Activated CD4-positive, alpha-beta T cell treated with anti-CD3 and anti-CD28 coated beads for 36 hours (primary cell): Measurements from ENCODE around the gene PLPPR3. TPM values are rescaled to one million over a fixed set of nuclear protein-coding genes. Genes with fewer than 3 reads are reported as not detected.

Experiments used
- ATAC-seq: fragments of 200-7000 bp; cut with Tn5 transposase; one replicate; pipeline ENCODE4 v1.10.0; 2021; ENCODE audit warnings: mild to moderate bottlenecking, moderate library complexity
- CTCF ChIA-PET: fragments of 350-600 bp; sonication (Branson Sonifier 250); formaldehyde crosslinking; loops from one replicate; lab custom pipeline; 2021; ENCODE audit warnings: antibody characterized with exemption; lab: Charles Lee
- POLR2A ChIA-PET: fragments of 350-600 bp; sonication (Branson Sonifier 250); formaldehyde crosslinking; loops from one replicate; lab custom pipeline; 2021; ENCODE audit warnings: antibody characterized with exemption, inconsistent platforms; lab: Charles Lee
- DNase-seq: peaks from one replicate; pipeline ENCODE4 v3.0.0-alpha.2; 2020
- H3K27ac Mint-ChIP-seq: one replicate; pipeline ENCODE4 v1.8.0; 2021; ENCODE audit warnings: mixed read lengths
- H3K27me3 Mint-ChIP-seq: one replicate; pipeline ENCODE4 v1.8.0; 2021; ENCODE audit warnings: mixed read lengths
- H3K36me3 Mint-ChIP-seq: one replicate; pipeline ENCODE4 v1.8.0; 2021; ENCODE audit warnings: low read depth, mixed read lengths
- H3K4me1 Mint-ChIP-seq: one replicate; pipeline ENCODE4 v1.8.0; 2021; ENCODE audit warnings: mixed read lengths
- H3K4me3 Mint-ChIP-seq: one replicate; pipeline ENCODE4 v1.8.0; 2021; ENCODE audit warnings: mild to moderate bottlenecking, moderate library complexity, mixed read lengths
- H3K9me3 Mint-ChIP-seq: one replicate; pipeline ENCODE4 v1.8.0; 2021; ENCODE audit warnings: low read depth, mixed read lengths
- intact Hi-C, 2 experiments: fragments of 100-400 bp; cut with DNase I in 1 of 2; cut with micrococcal nuclease in 1 of 2; formaldehyde crosslinking; loops; one replicate each; pipeline versions ENCODE4 v1.14.2 to v1.15.1; 2022 to 2024; cut with DNase I, micrococcal nuclease
- total RNA-seq, 2 experiments: library from RNA; stranded (reverse); gene quantifications; one replicate each; pipeline ENCODE4 v1.2.3, GENCODE V29; 2021

Gene PLPPR3
- total RNA-seq, 2 experiments from 2014 or later: not detected

DNA sequence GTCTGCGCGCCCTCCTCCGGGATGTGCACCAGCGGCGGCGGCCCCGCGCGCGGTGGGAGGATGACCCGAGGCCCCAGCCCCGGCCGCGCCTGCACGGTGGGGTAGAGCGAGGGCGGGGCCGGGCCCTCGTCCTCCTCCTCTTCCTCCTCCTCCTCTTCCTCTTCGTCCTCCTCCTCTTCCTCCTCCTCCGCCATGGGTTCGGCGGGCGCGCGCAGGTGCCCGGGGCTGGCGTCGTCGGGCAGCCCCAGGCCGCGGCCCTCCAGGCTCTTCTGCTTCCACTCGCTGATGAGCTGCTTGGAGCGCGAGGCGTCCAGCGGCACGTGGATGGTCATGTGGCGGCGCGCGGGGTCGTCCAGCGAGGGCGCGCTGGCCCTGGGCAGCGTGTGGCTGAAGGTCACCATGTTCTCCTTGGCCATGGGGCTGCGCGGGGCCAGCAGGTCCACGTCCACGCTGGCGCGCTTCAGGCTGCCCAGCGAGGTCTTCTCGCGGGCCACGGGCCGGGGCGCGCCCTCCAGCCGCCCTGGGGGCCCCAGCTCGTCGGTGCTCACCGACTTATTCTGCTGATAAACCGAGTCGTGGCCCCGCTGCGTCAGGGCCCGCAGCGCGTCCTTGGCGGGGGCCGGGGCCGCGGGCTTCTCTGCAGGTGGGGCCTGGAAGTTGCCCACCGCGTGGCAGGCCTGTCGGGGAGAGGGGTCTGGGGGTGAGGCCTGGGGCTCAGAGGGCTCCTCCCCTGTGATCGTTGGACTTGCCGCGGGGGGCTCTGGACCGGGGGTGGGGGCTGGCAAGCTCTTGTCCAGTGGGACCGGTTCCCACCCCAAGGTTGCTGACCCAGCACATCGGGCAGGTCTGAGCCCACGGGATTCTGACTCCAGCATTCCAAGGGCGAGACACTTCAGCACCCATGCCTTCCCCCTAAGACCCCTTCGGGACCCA is 8.3 kb downstream of the PLPPR3 start:
- no peak overlapping the region for H3K27ac Mint-ChIP-seq
- ATAC-seq (peak; percentile 12), DNase-seq (no peak)
- no peak overlapping the region for H3K4me3 Mint-ChIP-seq
- intact Hi-C loops: loop anchor here in 1 of 2 experiments (2.0 kb wide), 1 partner anchor 13 kb away; no protein-coding TSS in a partner anchor
- H3K9me3 Mint-ChIP-seq: no peaks in the 10 kb centered on the region
- no peaks in the 10 kb centered on the region for H3K27me3 Mint-ChIP-seq
- H3K36me3 Mint-ChIP-seq: peaks cover 41% of the 10 kb centered on the region
- H3K4me1 Mint-ChIP-seq: no peaks in the 10 kb centered on the region
- POLR2A ChIA-PET: interaction anchor here (0.7 to 0.8 kb wide), 2 partner anchors 11 to 12 kb away, joined by 3 read pairs; no protein-coding TSS in a partner anchor
- CTCF ChIA-PET: no interaction called here

DNA sequence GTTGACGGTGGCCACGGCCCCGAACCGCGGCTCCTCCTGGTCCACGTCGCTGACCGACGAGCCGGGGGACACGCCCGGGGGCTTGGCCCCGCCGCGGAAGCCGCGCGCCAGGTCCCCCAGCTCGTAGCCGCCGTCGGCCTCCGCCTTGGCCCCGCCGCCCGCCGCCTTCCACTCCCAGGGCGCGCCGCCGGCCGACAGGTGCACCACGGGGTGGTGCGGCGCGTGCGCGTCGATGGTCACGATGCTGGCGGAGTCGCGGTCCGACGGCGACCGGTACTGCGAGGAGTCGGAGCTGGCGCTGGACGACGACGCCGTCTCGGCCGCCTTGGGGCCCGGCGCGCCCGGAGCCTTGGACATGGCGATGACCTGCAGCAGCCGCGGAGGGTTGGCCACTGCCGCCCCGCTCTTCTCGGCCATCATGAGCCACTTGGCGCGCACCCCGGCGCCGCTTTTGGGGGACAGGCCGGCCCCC is 9.0 kb downstream of the PLPPR3 start:
- no peaks in the 10 kb centered on the region for H3K9me3 Mint-ChIP-seq
- H3K4me3 Mint-ChIP-seq: no peak overlapping the region
- CTCF ChIA-PET: no interaction called here
- intact Hi-C loops: no loop called here
- no peaks in the 10 kb centered on the region for H3K4me1 Mint-ChIP-seq
- POLR2A ChIA-PET: no interaction called here
- DNase-seq: no peak
- no peak overlapping the region for H3K27ac Mint-ChIP-seq
- H3K36me3 Mint-ChIP-seq: peaks cover 45% of the 10 kb centered on the region
- no peaks in the 10 kb centered on the region for H3K27me3 Mint-ChIP-seq
- ATAC-seq: no peak

DNA sequence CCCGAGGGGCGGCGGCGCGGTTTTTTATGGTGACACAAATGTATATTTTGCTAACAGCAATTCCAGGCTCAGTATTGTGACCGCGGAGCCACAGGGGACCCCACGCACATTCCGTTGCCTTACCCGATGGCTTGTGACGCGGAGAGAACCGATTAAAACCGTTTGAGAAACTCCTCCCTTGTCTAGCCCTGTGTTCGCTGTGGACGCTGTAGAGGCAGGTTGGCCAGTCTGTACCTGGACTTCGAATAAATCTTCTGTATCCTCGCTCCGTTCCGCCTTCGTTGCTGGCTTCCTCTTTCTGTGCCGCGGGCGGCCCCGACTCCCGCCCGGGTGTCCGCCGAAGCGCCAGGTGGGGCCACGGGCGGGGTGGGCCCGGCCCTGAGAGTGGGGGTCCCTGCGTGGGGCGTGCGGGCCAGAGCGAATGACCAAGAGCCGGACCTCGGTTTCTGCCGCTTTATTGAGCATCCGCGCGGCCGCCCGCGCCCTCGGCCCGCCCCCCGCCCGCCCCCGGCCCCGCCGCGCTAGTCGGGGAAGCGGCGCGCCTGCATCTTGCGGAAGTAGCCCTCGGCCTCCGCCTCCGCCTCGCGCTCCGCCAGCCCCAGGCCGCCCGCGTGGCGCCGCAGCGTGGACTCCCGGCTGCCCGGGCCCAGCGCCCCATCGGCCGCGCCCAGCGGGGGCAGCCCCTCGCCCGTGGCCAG is 9.6 kb downstream of the PLPPR3 start:
- Mint-ChIP-seq H3K9me3 (no peaks in the 10 kb centered on the region), H3K27me3 (no peaks in the 10 kb centered on the region), H3K27ac (no peak overlapping the region), H3K4me3 (no peak overlapping the region), H3K4me1 (no peaks in the 10 kb centered on the region), H3K36me3 (peaks cover 50% of the 10 kb centered on the region)
- intact Hi-C loops: no loop called here
- CTCF ChIA-PET: no interaction called here
- POLR2A ChIA-PET: no interaction called here
- ATAC-seq (no peak), DNase-seq (no peak)

DNA sequence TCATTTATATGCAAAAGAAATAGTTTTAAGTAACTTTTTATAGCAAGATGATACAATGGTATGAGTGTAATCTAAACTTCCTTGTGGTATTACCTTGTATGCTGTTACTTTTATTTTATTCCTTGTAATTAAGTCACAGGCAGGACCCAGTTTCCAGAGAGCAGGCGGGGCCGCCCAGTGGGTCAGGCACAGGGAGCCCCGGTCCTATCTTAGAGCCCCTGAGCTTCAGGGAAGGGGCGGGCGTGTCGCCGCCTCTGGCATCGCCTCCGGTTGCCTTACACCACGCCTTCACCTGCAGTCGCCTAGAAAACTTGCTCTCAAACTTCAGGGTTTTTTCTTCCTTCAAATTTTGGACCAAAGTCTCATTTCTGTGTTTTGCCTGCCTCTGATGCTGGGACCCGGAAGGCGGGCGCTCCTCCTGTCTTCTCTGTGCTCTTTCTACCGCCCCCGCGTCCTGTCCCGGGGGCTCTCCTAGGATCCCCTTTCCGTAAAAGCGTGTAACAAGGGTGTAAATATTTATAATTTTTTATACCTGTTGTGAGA is 10.2 kb downstream of the PLPPR3 start:
- Mint-ChIP-seq H3K9me3 (no peaks in the 10 kb centered on the region), H3K4me3 (no peak overlapping the region), H3K36me3 (peaks cover 56% of the 10 kb centered on the region), H3K27me3 (no peaks in the 10 kb centered on the region), H3K4me1 (no peaks in the 10 kb centered on the region), H3K27ac (no peak overlapping the region)
- DNase-seq (no peak), ATAC-seq (no peak)
- CTCF ChIA-PET: no interaction called here
- POLR2A ChIA-PET: no interaction called here
- intact Hi-C loops: no loop called here

DNA sequence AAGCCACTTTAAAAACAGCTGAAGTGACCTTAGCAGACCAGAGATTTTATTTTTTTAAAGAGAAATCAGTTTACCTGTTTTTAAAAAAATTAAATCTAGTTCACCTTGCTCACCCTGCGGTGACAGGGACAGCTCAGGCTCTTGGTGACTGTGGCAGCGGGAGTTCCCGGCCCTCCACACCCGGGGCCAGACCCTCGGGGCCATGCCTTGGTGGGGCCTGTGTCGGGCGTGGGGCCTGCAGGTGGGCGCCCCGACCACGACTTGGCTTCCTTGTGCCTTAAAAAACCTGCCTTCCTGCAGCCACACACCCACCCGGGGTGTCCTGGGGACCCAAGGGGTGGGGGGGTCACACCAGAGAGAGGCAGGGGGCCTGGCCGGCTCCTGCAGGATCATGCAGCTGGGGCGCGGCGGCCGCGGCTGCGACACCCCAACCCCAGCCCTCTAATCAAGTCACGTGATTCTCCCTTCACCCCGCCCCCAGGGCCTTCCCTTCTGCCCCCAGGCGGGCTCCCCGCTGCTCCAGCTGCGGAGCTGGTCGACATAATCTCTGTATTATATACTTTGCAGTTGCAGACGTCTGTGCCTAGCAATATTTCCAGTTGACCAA is 10.8 kb downstream of the PLPPR3 start:
- H3K27ac Mint-ChIP-seq: no peak overlapping the region
- no peak for ATAC-seq
- ChIA-PET POLR2A (interaction anchor here (1.1 kb wide), 1 partner anchor 10 kb away, joined by 3 read pairs; no protein-coding TSS in a partner anchor), CTCF (no interaction called here)
- H3K27me3 Mint-ChIP-seq: no peaks in the 10 kb centered on the region
- H3K36me3 Mint-ChIP-seq: peaks cover 52% of the 10 kb centered on the region
- no peaks in the 10 kb centered on the region for H3K9me3 Mint-ChIP-seq
- no peak overlapping the region for H3K4me3 Mint-ChIP-seq
- no peaks in the 10 kb centered on the region for H3K4me1 Mint-ChIP-seq
- intact Hi-C loops: no loop called here
- no peak for DNase-seq

DNA sequence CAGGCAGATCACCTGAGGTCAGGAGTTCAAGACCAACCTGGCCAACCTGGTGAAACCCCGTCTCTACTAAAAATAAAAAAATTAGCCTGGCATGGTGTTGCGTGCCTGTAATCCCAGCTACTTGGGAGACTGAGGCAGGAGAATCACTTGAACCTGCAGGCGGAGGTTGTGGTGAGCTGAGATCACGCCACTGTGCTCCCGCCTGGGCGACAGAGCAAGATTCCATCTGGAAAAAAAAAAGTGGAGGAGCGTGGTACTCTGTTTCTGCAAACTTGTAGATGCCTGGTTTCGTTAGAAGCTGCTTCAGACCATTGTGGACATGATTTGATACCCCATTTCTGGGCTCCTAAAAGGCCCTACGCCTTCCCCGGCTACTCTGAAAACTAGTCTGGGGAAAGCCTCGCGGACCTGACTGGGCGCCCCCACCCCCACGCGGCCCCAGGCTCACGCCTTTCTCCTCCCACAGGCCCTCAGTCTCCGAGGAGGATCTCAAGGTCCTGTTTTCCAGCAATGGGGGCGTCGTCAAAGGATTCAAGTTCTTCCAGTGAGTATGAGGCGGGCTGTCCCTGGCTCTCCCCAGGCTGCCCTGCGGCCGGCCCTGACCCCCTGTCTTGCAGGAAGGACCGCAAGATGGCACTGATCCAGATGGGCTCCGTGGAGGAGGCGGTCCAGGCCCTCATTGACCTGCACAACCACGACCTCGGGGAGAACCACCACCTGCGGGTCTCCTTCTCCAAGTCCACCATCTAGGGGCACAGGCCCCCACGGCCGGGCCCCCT is 11.5 kb downstream of the PLPPR3 start:
- no peak for ATAC-seq
- no peak for DNase-seq
- Mint-ChIP-seq H3K9me3 (no peaks in the 10 kb centered on the region), H3K27ac (no peak overlapping the region), H3K4me3 (no peak overlapping the region), H3K27me3 (no peaks in the 10 kb centered on the region), H3K36me3 (peaks cover 54% of the 10 kb centered on the region), H3K4me1 (no peaks in the 10 kb centered on the region)
- CTCF ChIA-PET: no interaction called here
- POLR2A ChIA-PET: interaction anchor here (0.6 to 1.1 kb wide), 3 partner anchors 9 to 12 kb away, joined by 3 to 7 read pairs (median 4); no protein-coding TSS in a partner anchor
- intact Hi-C loops: no loop called here

DNA sequence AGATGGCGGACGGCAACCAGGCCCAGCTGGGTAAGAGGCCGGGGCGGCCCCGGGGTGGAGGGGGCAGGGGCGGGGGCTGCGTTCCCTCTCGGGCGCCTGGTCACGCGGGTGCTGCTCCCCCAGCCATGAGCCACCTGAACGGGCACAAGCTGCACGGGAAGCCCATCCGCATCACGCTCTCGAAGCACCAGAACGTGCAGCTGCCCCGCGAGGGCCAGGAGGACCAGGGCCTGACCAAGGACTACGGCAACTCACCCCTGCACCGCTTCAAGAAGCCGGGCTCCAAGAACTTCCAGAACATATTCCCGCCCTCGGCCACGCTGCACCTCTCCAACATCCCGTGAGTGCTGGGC is 13.4 kb downstream of the PLPPR3 start:
- DNase-seq (no peak), ATAC-seq (no peak)
- H3K4me3 Mint-ChIP-seq: no peak overlapping the region
- ChIA-PET POLR2A (no interaction called here), CTCF (no interaction called here)
- H3K9me3 Mint-ChIP-seq: no peaks in the 10 kb centered on the region
- no peak overlapping the region for H3K27ac Mint-ChIP-seq
- peaks cover 5% of the 10 kb centered on the region for H3K4me1 Mint-ChIP-seq
- H3K36me3 Mint-ChIP-seq: peaks cover 55% of the 10 kb centered on the region
- intact Hi-C loops: no loop called here
- no peaks in the 10 kb centered on the region for H3K27me3 Mint-ChIP-seq

DNA sequence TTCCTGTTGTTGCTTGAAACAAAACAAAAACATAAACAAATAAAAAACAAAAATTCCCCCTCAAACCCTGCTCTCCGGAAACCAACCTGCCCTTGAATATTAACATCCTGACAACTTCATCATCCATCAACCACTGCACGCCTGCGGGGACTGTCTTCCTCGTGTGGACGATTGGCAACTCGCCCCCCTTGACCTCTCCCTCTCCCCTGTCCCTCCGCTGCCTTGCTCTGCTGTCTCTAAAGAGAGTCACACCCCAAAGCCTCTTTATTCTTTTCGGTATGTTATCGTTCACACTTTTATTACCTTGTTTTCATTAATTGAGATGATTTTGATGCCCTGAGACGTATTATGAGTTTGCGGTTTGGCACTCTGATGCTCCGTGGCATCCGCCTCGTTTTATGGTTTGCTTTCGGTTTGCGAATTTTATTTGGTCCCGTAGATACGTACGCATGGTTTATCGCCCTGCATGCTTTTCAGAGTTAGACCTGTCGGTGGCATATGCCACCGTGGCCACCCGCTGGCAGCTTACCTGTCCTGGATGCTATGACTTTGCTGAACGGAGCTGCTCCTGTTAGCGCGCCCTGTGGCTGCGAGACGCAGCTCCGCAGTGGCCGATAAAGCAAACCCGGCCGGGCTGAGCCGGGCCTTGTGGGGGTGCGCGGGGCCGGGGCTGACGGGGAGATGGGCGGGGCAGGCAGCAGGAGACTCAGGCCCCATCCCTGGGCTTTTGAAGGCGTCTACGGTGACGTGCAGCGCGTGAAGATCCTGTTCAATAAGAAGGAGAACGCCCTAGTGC is 13.9 kb downstream of the PLPPR3 start:
- Mint-ChIP-seq H3K4me3 (no peak overlapping the region), H3K27me3 (no peaks in the 10 kb centered on the region), H3K4me1 (peaks cover 9% of the 10 kb centered on the region), H3K27ac (no peak overlapping the region), H3K9me3 (no peaks in the 10 kb centered on the region), H3K36me3 (peaks cover 57% of the 10 kb centered on the region)
- no peak for DNase-seq
- ChIA-PET POLR2A (interaction anchor here (0.6 kb wide), 1 partner anchor 135 kb away, joined by 4 read pairs; no protein-coding TSS in a partner anchor), CTCF (no interaction called here)
- intact Hi-C loops: no loop called here
- no peak for ATAC-seq

DNA sequence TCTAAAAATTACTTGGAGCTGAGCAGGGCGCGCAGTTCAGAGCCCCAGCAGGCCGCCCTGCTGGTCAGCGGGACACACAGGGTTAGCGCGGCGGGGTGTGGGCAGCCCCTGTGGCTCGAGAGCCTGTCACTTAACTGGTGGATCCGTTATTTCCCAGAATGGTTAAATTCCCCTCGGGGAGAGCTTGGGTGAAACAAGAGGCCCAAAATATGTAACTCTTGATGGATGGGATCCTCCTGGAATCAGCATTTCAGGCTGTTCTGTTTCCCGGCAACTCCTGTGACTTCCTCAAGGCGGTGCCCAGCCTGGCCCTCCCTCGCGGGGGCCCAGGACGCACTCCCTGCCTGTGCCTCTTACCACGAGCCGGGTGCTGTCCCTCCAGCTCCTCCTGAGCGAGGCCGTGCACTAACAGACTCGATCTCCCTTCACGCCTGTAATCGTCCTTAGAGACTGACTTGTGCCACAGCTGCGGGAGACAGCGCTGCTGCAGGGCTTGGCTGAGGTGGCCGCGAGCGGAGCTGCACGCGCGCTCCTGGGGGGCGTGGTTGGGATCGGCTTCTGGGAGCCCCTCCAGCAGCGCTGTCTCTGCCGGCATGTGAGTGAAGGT is 14.8 kb downstream of the PLPPR3 start:
- H3K27ac Mint-ChIP-seq: no peak overlapping the region

More for the DNA sequence above, 14.8 kb downstream of the PLPPR3 start:
- Mint-ChIP-seq H3K27me3 (no peaks in the 10 kb centered on the region), H3K36me3 (peaks cover 63% of the 10 kb centered on the region), H3K9me3 (no peaks in the 10 kb centered on the region), H3K4me3 (no peak overlapping the region), H3K4me1 (peaks cover 17% of the 10 kb centered on the region)
- DNase-seq: no peak
- ATAC-seq: no peak
- intact Hi-C loops: no loop called here
- ChIA-PET POLR2A (interaction anchor here (0.6 to 0.7 kb wide), 2 partner anchors 134 to 177 kb away, joined by 3 to 4 read pairs; partner anchors contain the start of gene WDR18), CTCF (no interaction called here)
